GM23338 (cell line): ENCODE data around the gene PFDN4. TPM values are rescaled to one million over a fixed set of nuclear protein-coding genes. Genes with fewer than 3 reads are reported as not detected.

Experiments used
- ATAC-seq: fragments of 200-7000 bp; cut with Tn5 transposase; 3 replicates; pipeline ENCODE4 v1.9.1; 2020
- DNase-seq: peaks from one replicate; pipeline ENCODE4 v3.0.0-alpha.2; 2015; ENCODE audit warnings: low spot score
- H2AFZ ChIP-seq: fragments of 200-600 bp; sonication (generic); 2 replicates; pipeline ENCODE4 v1.8.0; 2016; ENCODE audit warnings: antibody characterized with exemption, mild to moderate bottlenecking, moderate library complexity
- H3F3A ChIP-seq: fragments of 200-600 bp; sonication (generic); replicated peaks from 2 replicates; pipeline ENCODE4 v1.8.0; 2017; ENCODE audit warnings: antibody characterized with exemption, mixed run types, low read depth
- H3K27ac ChIP-seq: fragments of 200-600 bp; sonication (generic); 2 replicates; pipeline ENCODE4 v1.6.1; 2016; ENCODE audit warnings: low read depth
- H3K27me3 ChIP-seq: fragments of 200-600 bp; sonication (generic); 2 replicates; pipeline ENCODE4 v1.8.0; 2016; ENCODE audit warnings: mild to moderate bottlenecking, mixed run types, moderate library complexity; ENCODE audit not compliant: insufficient read depth
- H3K36me3 ChIP-seq: fragments of 200-600 bp; sonication (generic); 2 replicates; pipeline ENCODE4 v1.8.0; 2016; ENCODE audit warnings: mild to moderate bottlenecking; ENCODE audit not compliant: insufficient read depth
- H3K4me1 ChIP-seq: fragments of 200-600 bp; sonication (generic); 2 replicates; pipeline ENCODE4 v1.8.0; 2016; ENCODE audit warnings: mild to moderate bottlenecking, moderate library complexity; ENCODE audit not compliant: insufficient read depth
- H3K4me2 ChIP-seq: fragments of 200-600 bp; sonication (generic); 2 replicates; pipeline ENCODE4 v1.7.1; 2017; ENCODE audit warnings: mixed run types
- H3K4me3 ChIP-seq: fragments of 200-600 bp; sonication (generic); 2 replicates; pipeline ENCODE4 v1.6.1; 2016; ENCODE audit warnings: mixed run types
- H3K79me2 ChIP-seq: fragments of 200-600 bp; sonication (generic); replicated peaks from 2 replicates; pipeline ENCODE4 v1.8.0; 2017; ENCODE audit warnings: mild to moderate bottlenecking; ENCODE audit not compliant: insufficient read depth
- H3K9me2 ChIP-seq: fragments of 200-600 bp; sonication (generic); 2 replicates; pipeline ENCODE4 v1.8.0; 2017; ENCODE audit not compliant: insufficient read depth
- H4K20me1 ChIP-seq: fragments of 200-600 bp; sonication (generic); replicated peaks from 2 replicates; pipeline ENCODE4 v1.8.0; 2017; ENCODE audit warnings: mild to moderate bottlenecking; ENCODE audit not compliant: insufficient read depth
- H3K27ac Mint-ChIP-seq: 2 replicates; pipeline ENCODE4 v1.8.0; 2020; ENCODE audit warnings: inconsistent platforms, mild to moderate bottlenecking, moderate library complexity, mixed read lengths
- H3K27me3 Mint-ChIP-seq: 3 replicates; pipeline ENCODE4 v1.8.0; 2022; ENCODE audit warnings: low read depth, mild to moderate bottlenecking, moderate library complexity, mixed read lengths, inconsistent platforms; ENCODE audit not compliant: insufficient read depth, poor library complexity
- H3K36me3 Mint-ChIP-seq: 3 replicates; pipeline ENCODE4 v1.8.0; 2021; ENCODE audit warnings: low read depth, mild to moderate bottlenecking, inconsistent platforms, moderate library complexity, mixed read lengths
- H3K4me1 Mint-ChIP-seq: 3 replicates; pipeline ENCODE4 v1.8.0; 2020; ENCODE audit warnings: mild to moderate bottlenecking, inconsistent platforms, mixed read lengths
- H3K4me3 Mint-ChIP-seq: 3 replicates; pipeline ENCODE4 v1.8.0; 2021; ENCODE audit warnings: moderate library complexity, mild to moderate bottlenecking, inconsistent platforms, mixed read lengths
- H3K9me3 Mint-ChIP-seq: 3 replicates; pipeline ENCODE4 v1.8.0; 2020; ENCODE audit warnings: moderate library complexity, mild to moderate bottlenecking, inconsistent platforms, mixed read lengths
- CREB1 ChIP-seq: fragments of 250-450 bp; sonication (Bioruptor Pico); IDR thresholded peaks from 2 replicates; pipeline ENCODE4 v1.5.0; 2020; ENCODE audit warnings: low read depth, mild to moderate bottlenecking, moderate library complexity
- EZH2 ChIP-seq: fragments of 200-600 bp; sonication (generic); IDR thresholded peaks from one replicate; pipeline ENCODE4 v1.8.0; 2017; ENCODE audit warnings: antibody characterized with exemption, mild to moderate bottlenecking, low read depth; ENCODE audit not compliant: unreplicated experiment
- EZH2phosphoT487 ChIP-seq: fragments of 200-600 bp; sonication (generic); IDR thresholded peaks from one replicate; pipeline ENCODE4 v1.8.1; 2018; ENCODE audit warnings: antibody characterized with exemption; ENCODE audit not compliant: unreplicated experiment
- JUNB ChIP-seq: IDR thresholded peaks from one replicate; pipeline ENCODE4 v1.6.1; 2016; ENCODE audit warnings: antibody characterized with exemption; ENCODE audit not compliant: unreplicated experiment
- NANOG ChIP-seq: IDR thresholded peaks from 2 replicates; pipeline ENCODE4 v1.6.1; 2016; ENCODE audit warnings: antibody characterized with exemption, borderline replicate concordance
- POLR2AphosphoS5 ChIP-seq: IDR thresholded peaks from 2 replicates; pipeline ENCODE4 v1.6.1; 2016; ENCODE audit warnings: antibody characterized with exemption, low read depth
- STAT1 ChIP-seq: IDR thresholded peaks from one replicate; pipeline ENCODE4 v1.6.1; 2016; ENCODE audit warnings: antibody characterized with exemption; ENCODE audit not compliant: unreplicated experiment
- ZNF114 ChIP-seq: fragments of 250-450 bp; sonication (Bioruptor Pico); IDR thresholded peaks from 2 replicates; pipeline ENCODE4 v1.5.0; 2020; ENCODE audit warnings: mild to moderate bottlenecking, moderate library complexity
- ZNF331 ChIP-seq: fragments of 250-450 bp; sonication (Bioruptor Pico); IDR thresholded peaks from 2 replicates; pipeline ENCODE4 v1.5.0; 2020; ENCODE audit warnings: low read depth, mild to moderate bottlenecking, moderate library complexity
- polyA plus RNA-seq: library from polyadenylated mRNA; unstranded; fragments of >200 nt; fragmentation: Nextera tagmentation; extraction: Ambion mirVana; gene quantifications from 2 replicates; pipeline ENCODE4 v1.2.1, GENCODE V29; 2016
- total RNA-seq: library from RNA; depleted of rRNA; stranded (reverse); fragments of >200 nt; shearing (Covaris generic); gene quantifications from 2 replicates; pipeline ENCODE4 v1.2.3, GENCODE V29; 2014
- TF ChIP-seq, protein P1 (sequence below): IDR thresholded peaks from 2 replicates; pipeline ENCODE4 v1.6.1; 2016; ENCODE audit warnings: antibody characterized with exemption
- TF ChIP-seq, protein P2 (sequence below): IDR thresholded peaks from one replicate; pipeline ENCODE4 v1.6.1; 2018; ENCODE audit warnings: antibody characterized with exemption; ENCODE audit not compliant: unreplicated experiment

Gene PFDN4
- total and polyA plus RNA-seq, 2 experiments from 2014 or later, result 105 to 477 TPM

DNA sequence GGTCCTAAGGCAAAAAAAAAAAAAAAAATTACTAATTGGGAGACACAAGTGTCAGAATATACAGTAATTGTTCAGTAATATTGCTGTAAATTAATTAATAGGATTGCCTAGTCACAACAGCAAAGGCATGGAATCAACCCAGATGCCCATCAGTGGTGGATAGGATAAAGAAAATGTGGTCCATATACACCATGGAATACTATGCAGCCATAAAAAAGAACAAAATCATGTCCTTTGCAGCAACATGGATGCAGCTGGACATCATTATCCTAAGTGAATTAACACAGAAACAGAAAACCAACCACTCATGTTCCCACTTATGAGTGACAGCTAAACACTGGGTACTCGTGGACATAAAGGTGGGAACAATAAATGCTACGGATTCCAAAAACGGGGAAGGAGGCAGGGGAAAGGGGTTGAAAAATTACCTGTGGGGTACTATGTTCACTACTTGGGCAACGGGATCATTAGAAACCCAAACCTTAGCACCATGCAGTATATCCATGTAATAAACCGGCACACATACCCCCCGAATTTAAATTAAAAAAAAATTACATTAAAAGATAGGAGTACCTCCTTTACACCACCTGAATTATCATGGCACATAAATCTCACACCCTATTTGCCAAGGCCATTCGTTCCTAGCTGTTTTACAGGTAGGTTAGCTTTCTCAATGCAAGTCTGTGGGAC is 689 bp upstream of the PFDN4 start:
- no peak for ATAC-seq
- no peaks in the 10 kb centered on the region for H3K27me3 ChIP-seq
- Mint-ChIP-seq H3K27ac (no peak overlapping the region), H3K9me3 (no peaks in the 10 kb centered on the region), H3K27me3 (peaks cover 4% of the 10 kb centered on the region), H3K4me1 (peaks cover 14% of the 10 kb centered on the region), H3K36me3 (peaks cover 12% of the 10 kb centered on the region; the same call in 2 of the 3 replicates), H3K4me3 (peak overlapping the region; percentile 94)
- H4K20me1 ChIP-seq, result peaks cover 10% of the 10 kb centered on the region; the same call in 1 of the 2 replicates
- no peak overlapping the region for H2AFZ ChIP-seq
- no peaks in the 10 kb centered on the region for H3K4me1 ChIP-seq
- no peaks in the 10 kb centered on the region for H3F3A ChIP-seq
- no peak for DNase-seq
- no peaks in the 10 kb centered on the region for H3K36me3 ChIP-seq
- no peaks in the 10 kb centered on the region for H3K9me2 ChIP-seq
- TF ChIP-seq CREB1 (CRISPR knock-in tag), result no peak
- TF ChIP-seq NANOG, result no peak
- no peak for TF ChIP-seq STAT1
- TF ChIP-seq, protein P1, sequence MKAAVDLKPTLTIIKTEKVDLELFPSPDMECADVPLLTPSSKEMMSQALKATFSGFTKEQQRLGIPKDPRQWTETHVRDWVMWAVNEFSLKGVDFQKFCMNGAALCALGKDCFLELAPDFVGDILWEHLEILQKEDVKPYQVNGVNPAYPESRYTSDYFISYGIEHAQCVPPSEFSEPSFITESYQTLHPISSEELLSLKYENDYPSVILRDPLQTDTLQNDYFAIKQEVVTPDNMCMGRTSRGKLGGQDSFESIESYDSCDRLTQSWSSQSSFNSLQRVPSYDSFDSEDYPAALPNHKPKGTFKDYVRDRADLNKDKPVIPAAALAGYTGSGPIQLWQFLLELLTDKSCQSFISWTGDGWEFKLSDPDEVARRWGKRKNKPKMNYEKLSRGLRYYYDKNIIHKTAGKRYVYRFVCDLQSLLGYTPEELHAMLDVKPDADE, result no peak
- no peak for TF ChIP-seq ZNF114 (CRISPR knock-in tag)
- TF ChIP-seq, protein P2, sequence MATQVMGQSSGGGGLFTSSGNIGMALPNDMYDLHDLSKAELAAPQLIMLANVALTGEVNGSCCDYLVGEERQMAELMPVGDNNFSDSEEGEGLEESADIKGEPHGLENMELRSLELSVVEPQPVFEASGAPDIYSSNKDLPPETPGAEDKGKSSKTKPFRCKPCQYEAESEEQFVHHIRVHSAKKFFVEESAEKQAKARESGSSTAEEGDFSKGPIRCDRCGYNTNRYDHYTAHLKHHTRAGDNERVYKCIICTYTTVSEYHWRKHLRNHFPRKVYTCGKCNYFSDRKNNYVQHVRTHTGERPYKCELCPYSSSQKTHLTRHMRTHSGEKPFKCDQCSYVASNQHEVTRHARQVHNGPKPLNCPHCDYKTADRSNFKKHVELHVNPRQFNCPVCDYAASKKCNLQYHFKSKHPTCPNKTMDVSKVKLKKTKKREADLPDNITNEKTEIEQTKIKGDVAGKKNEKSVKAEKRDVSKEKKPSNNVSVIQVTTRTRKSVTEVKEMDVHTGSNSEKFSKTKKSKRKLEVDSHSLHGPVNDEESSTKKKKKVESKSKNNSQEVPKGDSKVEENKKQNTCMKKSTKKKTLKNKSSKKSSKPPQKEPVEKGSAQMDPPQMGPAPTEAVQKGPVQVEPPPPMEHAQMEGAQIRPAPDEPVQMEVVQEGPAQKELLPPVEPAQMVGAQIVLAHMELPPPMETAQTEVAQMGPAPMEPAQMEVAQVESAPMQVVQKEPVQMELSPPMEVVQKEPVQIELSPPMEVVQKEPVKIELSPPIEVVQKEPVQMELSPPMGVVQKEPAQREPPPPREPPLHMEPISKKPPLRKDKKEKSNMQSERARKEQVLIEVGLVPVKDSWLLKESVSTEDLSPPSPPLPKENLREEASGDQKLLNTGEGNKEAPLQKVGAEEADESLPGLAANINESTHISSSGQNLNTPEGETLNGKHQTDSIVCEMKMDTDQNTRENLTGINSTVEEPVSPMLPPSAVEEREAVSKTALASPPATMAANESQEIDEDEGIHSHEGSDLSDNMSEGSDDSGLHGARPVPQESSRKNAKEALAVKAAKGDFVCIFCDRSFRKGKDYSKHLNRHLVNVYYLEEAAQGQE, result no peak
- TF ChIP-seq POLR2AphosphoS5, result no peak
- no peak for TF ChIP-seq ZNF331 (CRISPR knock-in tag)
- no peak for TF ChIP-seq JUNB
- TF ChIP-seq EZH2, result no peak
- no peak for TF ChIP-seq EZH2phosphoT487
- H3K79me2 ChIP-seq, result peaks cover 41% of the 10 kb centered on the region
- H3K27ac ChIP-seq, result no peak overlapping the region
- H3K4me3 ChIP-seq, result peak overlapping the region; percentile 96
- H3K4me2 ChIP-seq, result peak overlapping the region; percentile 99
